Measurements from ENCODE around the gene ARHGAP8. TPM values are rescaled to one million over a fixed set of nuclear protein-coding genes. Genes with fewer than 3 reads are reported as not detected.
"Not testable (repeated sequence)": the region's sequence is repeated elsewhere in the genome, so short reads cannot be mapped to it uniquely, and the experiment has no call there.

The ARHGAP8 gene
- total and polyA plus RNA-seq, 10 of the 15 experiments (the other 5 are each of a cell fraction or from before 2014, with no cell fraction given) = 0.33 TPM; not detected in 9

GRCh38 chr22:44855855-44856254, 103.5 kb downstream of the ARHGAP8 start (continued):
- no peak for TF ChIP-seq PRDM15 (CRISPR knock-in tag; IDR thresholded peaks at IDR 0.05)

- H3K9ac ChIP-seq (ENCODE audit: control insufficient read depth, insufficient read depth, low read length); H3K79me2 ChIP-seq (ENCODE audit: control insufficient read depth, insufficient read depth, low read length); BruUV-seq (replicated peaks); H3K36me3 ChIP-seq (ENCODE audit: control insufficient read depth in 2 of 2, insufficient read depth in 2 of 2, low read length in 1 of 2); POLR2A ChIA-PET; H3K4me3 ChIP-seq; H3K27ac ChIP-seq (ENCODE audit: control insufficient read depth, insufficient read depth); in situ Hi-C loops (cut with MboI); FAIRE-seq; intact Hi-C loops (cut with micrococcal nuclease; ENCODE audit: unreplicated experiment); ATAC-seq; H3K27me3 ChIP-seq (replicated peaks in 1 of 2; ENCODE audit: control insufficient read depth in 2 of 2, insufficient read depth in 2 of 2, low read length in 1 of 2); RAD21 ChIA-PET (ENCODE audit: unreplicated experiment); SMC1A ChIA-PET (ENCODE audit: uncharacterized antibody, unreplicated experiment); CTCF ChIA-PET; H2AFZ ChIP-seq (ENCODE audit: control insufficient read depth, low read depth, low read length); H4K20me1 ChIP-seq (ENCODE audit: control insufficient read depth, insufficient read depth); DNase-seq (ENCODE audit: low read depth, low spot score); H3K4me1 ChIP-seq (ENCODE audit: control insufficient read depth, insufficient read depth, low read length); H3K4me2 ChIP-seq (ENCODE audit: control insufficient read depth, insufficient read depth); H3K9me3 ChIP-seq (replicated peaks; ENCODE audit: control insufficient read depth, insufficient read depth, low read length): not testable (repeated sequence)
- 30% methylated on average over 7 of the region's 7 CpGs for WGBS (ENCODE audit: insufficient coverage, insufficient replicate concordance, low lambda C conversion rate, missing lambda C conversion rate)
These were observed 106.4 kb downstream of the ARHGAP8 start for GRCh38 chr22:44858819-44859218.

- TF ChIP-seq NRF1 (conservative IDR thresholded peaks at IDR 0.05; ENCODE audit: low read depth, low read length) (no peak), NFYA (IDR thresholded peaks at IDR 0.05; ENCODE audit: borderline replicate concordance, low read depth, low read length) (no peak), ATF3 (IDR thresholded peaks at IDR 0.05; ENCODE audit: borderline replicate concordance, extremely low read depth, low read depth, low read length) (no peak), POLR2A (IDR thresholded peaks at IDR 0.05; ENCODE audit: low read depth, low read length) (no peak), EZH2 (IDR thresholded peaks at IDR 0.05; ENCODE audit: borderline replicate concordance, control insufficient read depth, low read depth, low read length) (no peak), MAX (IDR thresholded peaks at IDR 0.05; ENCODE audit: low read depth, low read length) (no peak), CHD1 (IDR thresholded peaks at IDR 0.05; ENCODE audit: low read depth, low read length) (no peak), ZNF217 (IDR thresholded peaks at IDR 0.05) (no peak)
- Histone ChIP-seq H3K27ac (ENCODE audit: control insufficient read depth, insufficient read depth) (no peak overlapping the region), H3K4me1 (ENCODE audit: control insufficient read depth, insufficient read depth, low read length) (no peaks in the 10 kb centered on the region), H2AFZ (ENCODE audit: control insufficient read depth, low read depth, low read length) (no peak overlapping the region), H3K9ac (ENCODE audit: control insufficient read depth, insufficient read depth, low read length) (no peak overlapping the region), H3K4me3 (no peak overlapping the region), H3K4me2 (ENCODE audit: control insufficient read depth, insufficient read depth) (no peak overlapping the region), H3K9me3 (replicated peaks; ENCODE audit: control insufficient read depth, insufficient read depth, low read length) (no peaks in the 10 kb centered on the region), H3K79me2 (ENCODE audit: control insufficient read depth, insufficient read depth, low read length) (no peaks in the 10 kb centered on the region), H4K20me1 (ENCODE audit: control insufficient read depth, insufficient read depth) (no peaks in the 10 kb centered on the region), H3K36me3 (ENCODE audit: control insufficient read depth in 2 of 2, insufficient read depth in 2 of 2, low read length in 1 of 2) (no peaks in the 10 kb centered on the region), H3K27me3 (replicated peaks in 1 of 2; ENCODE audit: control insufficient read depth in 2 of 2, insufficient read depth in 2 of 2, low read length in 1 of 2) (no peaks in the 10 kb centered on the region)
- POLR2A ChIA-PET = no interaction called here
- ATAC-seq = no peak
- FAIRE-seq = no peak
- SMC1A ChIA-PET (ENCODE audit: uncharacterized antibody, unreplicated experiment) = no interaction called here
- WGBS (ENCODE audit: insufficient coverage, insufficient replicate concordance, low lambda C conversion rate, missing lambda C conversion rate) = 43% methylated on average over 11 of the region's 13 CpGs
- CTCF ChIA-PET = no interaction called here
- no TSS peak for BruUV-seq (replicated peaks)
- in situ Hi-C loops (cut with MboI) (no loop called here), intact Hi-C loops (cut with micrococcal nuclease; ENCODE audit: unreplicated experiment) (no loop called here)
- DNase-seq (ENCODE audit: low read depth, low spot score) = no peak
- RAD21 ChIA-PET (ENCODE audit: unreplicated experiment) = no interaction called here
These were observed 107.3 kb downstream of the ARHGAP8 start for GRCh38 chr22:44859641-44860040.

Data from GM12878 (cell line).